SK-N-SH treated with all-trans-retinoic acid at 6 μM for 48 hours (cell line): ENCODE data around the gene ZNF185.

Experiments used
- ATAC-seq: fragments of 200-7000 bp; cut with Tn5 transposase; 3 replicates; pipeline ENCODE4 v1.9.1; 2020; ENCODE audit warnings: mild to moderate bottlenecking, moderate library complexity
- ARNTL ChIP-seq: fragments of 450-650 bp; formaldehyde crosslinking; IDR thresholded peaks from 2 replicates; pipeline ENCODE4 v1.5.0; 2020; ENCODE audit warnings: low read depth, mild to moderate bottlenecking, moderate library complexity, borderline replicate concordance
- BACH2 ChIP-seq: fragments of 250-450 bp; sonication (Bioruptor Pico); IDR thresholded peaks from 2 replicates; pipeline ENCODE4 v1.9.0; 2021; ENCODE audit warnings: mild to moderate bottlenecking, borderline replicate concordance
- CREB5 ChIP-seq: fragments of 250-450 bp; sonication (Bioruptor Pico); IDR thresholded peaks from 2 replicates; pipeline ENCODE4 v1.5.1; 2020; ENCODE audit warnings: low read depth, mild to moderate bottlenecking, moderate library complexity
- ESRRG ChIP-seq: fragments of 250-450 bp; sonication (Bioruptor Pico); IDR thresholded peaks from 2 replicates; pipeline ENCODE4 v1.6.1; 2021; ENCODE audit warnings: mild to moderate bottlenecking
- ISL1 ChIP-seq: fragments of 250-450 bp; sonication (Bioruptor Pico); IDR thresholded peaks from 2 replicates; pipeline ENCODE4 v2.1.2; 2022; ENCODE audit warnings: mild to moderate bottlenecking, moderate library complexity
- OSR1 ChIP-seq: fragments of 250-450 bp; sonication (Bioruptor Pico); IDR thresholded peaks from 2 replicates; pipeline ENCODE4 v1.8.0; 2022; ENCODE audit warnings: moderate library complexity, mild to moderate bottlenecking, inconsistent platforms
- PATZ1 ChIP-seq: fragments of 250-450 bp; sonication (Bioruptor Pico); IDR thresholded peaks from 2 replicates; pipeline ENCODE4 v1.8.0; 2020; ENCODE audit warnings: mild to moderate bottlenecking, moderate library complexity, borderline replicate concordance
- PPARA ChIP-seq: fragments of 250-450 bp; sonication (Bioruptor Pico); IDR thresholded peaks from 2 replicates; pipeline ENCODE4 v1.5.0; 2020; ENCODE audit warnings: mild to moderate bottlenecking, borderline replicate concordance
- RARB ChIP-seq: fragments of 250-450 bp; sonication (Bioruptor Pico); IDR thresholded peaks from 2 replicates; pipeline ENCODE4 v1.8.0; 2021; ENCODE audit warnings: mild to moderate bottlenecking, moderate library complexity
- SNAI2 ChIP-seq: fragments of 250-450 bp; sonication (Bioruptor Pico); IDR thresholded peaks from 2 replicates; pipeline ENCODE4 v1.5.0; 2020; ENCODE audit warnings: mild to moderate bottlenecking, moderate library complexity
- TCF4 ChIP-seq: fragments of 250-450 bp; sonication (Bioruptor Pico); IDR thresholded peaks from 2 replicates; pipeline ENCODE4 v1.8.0; 2021; ENCODE audit warnings: mild to moderate bottlenecking, moderate library complexity, borderline replicate concordance
- TOX ChIP-seq: fragments of 250-450 bp; sonication (Bioruptor Pico); IDR thresholded peaks from 2 replicates; pipeline ENCODE4 v1.8.0; 2021; ENCODE audit warnings: mild to moderate bottlenecking, moderate library complexity, borderline replicate concordance
- TSHZ2 ChIP-seq: fragments of 250-450 bp; sonication (Bioruptor Pico); IDR thresholded peaks from 2 replicates; pipeline ENCODE4 v1.5.0; 2020; ENCODE audit warnings: mild to moderate bottlenecking, moderate library complexity
- ZC3H10 ChIP-seq: fragments of 250-450 bp; sonication (Bioruptor Pico); IDR thresholded peaks from 2 replicates; pipeline ENCODE4 v1.5.1; 2021; ENCODE audit warnings: mild to moderate bottlenecking, moderate library complexity
- ZFP3 ChIP-seq: fragments of 250-450 bp; sonication (Bioruptor Pico); IDR thresholded peaks from 2 replicates; pipeline ENCODE4 v1.5.0; 2020; ENCODE audit warnings: mild to moderate bottlenecking, moderate library complexity
- ZFP30 ChIP-seq: fragments of 450-650 bp; formaldehyde crosslinking; IDR thresholded peaks from 2 replicates; pipeline ENCODE4 v1.5.0; 2022; ENCODE audit warnings: mild to moderate bottlenecking, moderate library complexity
- ZNF565 ChIP-seq: fragments of 450-650 bp; formaldehyde crosslinking; conservative IDR thresholded peaks from 2 replicates; pipeline ENCODE4 v1.5.0; 2020; ENCODE audit warnings: low read depth, mild to moderate bottlenecking, moderate library complexity
- ZNF70 ChIP-seq: fragments of 450-650 bp; formaldehyde crosslinking; IDR thresholded peaks from 2 replicates; pipeline ENCODE4 v1.5.0; 2020; ENCODE audit warnings: mild to moderate bottlenecking, moderate library complexity
- TF ChIP-seq, protein P1 (sequence below): fragments of 250-450 bp; sonication (Bioruptor Pico); IDR thresholded peaks from 2 replicates; pipeline ENCODE4 v1.8.0; 2021; ENCODE audit warnings: low read depth, mild to moderate bottlenecking, moderate library complexity, borderline replicate concordance
- TF ChIP-seq, protein P2 (sequence below): fragments of 250-450 bp; sonication (Bioruptor Pico); IDR thresholded peaks from 2 replicates; pipeline ENCODE4 v1.5.1; 2021; ENCODE audit warnings: mild to moderate bottlenecking, moderate library complexity

ZNF185 gene

GRCh38 chrX:152892499-152892898 lies 5.4 kb upstream of the ZNF185 start:
- ATAC-seq = no peak
- TF ChIP-seq TOX (CRISPR knock-in tag) (no peak), ZNF70 (CRISPR knock-in tag) (no peak), ESRRG (CRISPR knock-in tag) (no peak), ZNF565 (CRISPR knock-in tag) (no peak), TSHZ2 (CRISPR knock-in tag) (no peak), ISL1 (CRISPR knock-in tag) (no peak), CREB5 (CRISPR knock-in tag) (no peak), OSR1 (CRISPR knock-in tag) (no peak), PATZ1 (CRISPR knock-in tag) (no peak), ARNTL (no peak), SNAI2 (CRISPR knock-in tag) (no peak), PPARA (CRISPR knock-in tag) (no peak), RARB (no peak), TCF4 (CRISPR knock-in tag) (no peak), BACH2 (CRISPR knock-in tag) (no peak), ZC3H10 (CRISPR knock-in tag) (no peak), ZFP3 (CRISPR knock-in tag) (no peak)
- TF ChIP-seq, protein P1, sequence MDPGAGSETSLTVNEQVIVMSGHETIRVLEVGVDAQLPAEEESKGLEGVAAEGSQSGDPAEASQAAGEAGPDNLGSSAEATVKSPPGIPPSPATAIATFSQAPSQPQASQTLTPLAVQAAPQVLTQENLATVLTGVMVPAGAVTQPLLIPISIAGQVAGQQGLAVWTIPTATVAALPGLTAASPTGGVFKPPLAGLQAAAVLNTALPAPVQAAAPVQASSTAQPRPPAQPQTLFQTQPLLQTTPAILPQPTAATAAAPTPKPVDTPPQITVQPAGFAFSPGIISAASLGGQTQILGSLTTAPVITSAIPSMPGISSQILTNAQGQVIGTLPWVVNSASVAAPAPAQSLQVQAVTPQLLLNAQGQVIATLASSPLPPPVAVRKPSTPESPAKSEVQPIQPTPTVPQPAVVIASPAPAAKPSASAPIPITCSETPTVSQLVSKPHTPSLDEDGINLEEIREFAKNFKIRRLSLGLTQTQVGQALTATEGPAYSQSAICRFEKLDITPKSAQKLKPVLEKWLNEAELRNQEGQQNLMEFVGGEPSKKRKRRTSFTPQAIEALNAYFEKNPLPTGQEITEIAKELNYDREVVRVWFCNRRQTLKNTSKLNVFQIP (CRISPR knock-in tag) = no peak
- TF ChIP-seq, protein P2, sequence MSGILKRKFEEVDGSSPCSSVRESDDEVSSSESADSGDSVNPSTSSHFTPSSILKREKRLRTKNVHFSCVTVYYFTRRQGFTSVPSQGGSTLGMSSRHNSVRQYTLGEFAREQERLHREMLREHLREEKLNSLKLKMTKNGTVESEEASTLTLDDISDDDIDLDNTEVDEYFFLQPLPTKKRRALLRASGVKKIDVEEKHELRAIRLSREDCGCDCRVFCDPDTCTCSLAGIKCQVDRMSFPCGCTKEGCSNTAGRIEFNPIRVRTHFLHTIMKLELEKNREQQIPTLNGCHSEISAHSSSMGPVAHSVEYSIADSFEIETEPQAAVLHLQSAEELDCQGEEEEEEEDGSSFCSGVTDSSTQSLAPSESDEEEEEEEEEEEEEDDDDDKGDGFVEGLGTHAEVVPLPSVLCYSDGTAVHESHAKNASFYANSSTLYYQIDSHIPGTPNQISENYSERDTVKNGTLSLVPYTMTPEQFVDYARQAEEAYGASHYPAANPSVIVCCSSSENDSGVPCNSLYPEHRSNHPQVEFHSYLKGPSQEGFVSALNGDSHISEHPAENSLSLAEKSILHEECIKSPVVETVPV (CRISPR knock-in tag) = no peak

DNA sequence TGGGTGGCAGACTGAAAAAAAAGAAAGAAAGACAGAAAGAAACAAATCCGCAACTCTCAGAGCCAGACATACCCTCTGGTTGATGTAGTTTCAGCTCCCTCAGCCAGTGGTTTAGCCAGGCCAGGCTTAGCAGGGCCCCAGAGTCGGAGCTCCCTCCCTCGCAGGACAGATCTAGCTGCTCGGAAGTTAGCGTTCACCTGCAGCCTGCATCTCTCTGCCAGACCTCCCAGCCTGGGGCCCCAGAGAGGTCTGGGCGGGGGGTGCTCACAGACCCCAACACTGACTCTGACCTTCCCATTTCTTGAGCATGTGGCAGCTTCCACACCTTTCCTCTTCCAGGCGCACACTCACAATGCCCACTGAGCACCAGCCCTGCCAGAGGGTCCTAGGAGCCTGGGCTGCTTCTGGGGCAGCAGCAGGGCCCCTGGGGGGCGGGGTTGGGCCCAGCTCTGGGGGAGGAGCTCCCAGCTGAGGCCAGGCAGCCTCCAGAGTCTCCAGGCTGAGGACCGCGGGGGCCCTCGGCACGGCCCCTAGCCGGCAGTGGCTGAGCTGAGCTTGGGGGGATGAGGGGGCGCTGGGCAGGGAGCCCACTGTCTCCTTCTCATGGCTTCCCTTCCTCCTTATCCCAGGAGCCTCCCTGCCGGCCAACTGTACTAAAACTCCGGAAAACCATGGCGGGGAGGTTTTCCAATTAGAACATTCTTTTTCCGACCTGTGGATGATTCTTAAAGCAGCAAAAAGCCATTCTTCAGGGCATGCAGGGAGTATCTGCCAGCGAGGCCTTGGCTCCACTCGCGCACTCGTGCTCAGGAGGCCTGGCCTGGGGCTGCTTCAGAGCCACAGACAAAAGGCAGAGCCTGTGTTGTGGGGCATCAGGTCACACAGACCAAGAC lies 4.6 kb upstream of the ZNF185 start:
- ATAC-seq = no peak
- no peak for TF ChIP-seq ZNF565 (CRISPR knock-in tag)
- TF ChIP-seq ZFP30 (CRISPR knock-in tag) = no peak
- no peak for TF ChIP-seq ZNF70 (CRISPR knock-in tag)
- TF ChIP-seq, protein P2 (CRISPR knock-in tag) = no peak
- no peak for TF ChIP-seq BACH2 (CRISPR knock-in tag)
- no peak for TF ChIP-seq RARB
- TF ChIP-seq ISL1 (CRISPR knock-in tag) = no peak
